ENCODE data around the gene CCL3.

The CCL3 gene

GRCh38 chr17:36063786-36064541, 26.0 kb downstream of the CCL3 start, which contains the start of gene CCL18:
TSS of gene CCL18 (plus strand) at chr17:36064272. CDS start at chr17:36064343, 71 bp downstream.
- Mint-ChIP-seq H3K27ac (no peak within 1 kb of the TSS), H3K36me3 (no peaks in the 10 kb centered on the region), H3K9me3 (no peaks in the 10 kb centered on the region), H3K4me3 (no peak within 1 kb of the TSS), H3K4me1 (no peaks in the 10 kb centered on the region), H3K27me3 (peaks cover 27% of the 10 kb centered on the region)
- CTCF ChIA-PET, result interaction anchor here (1.5 kb wide), 1 partner anchor 9 kb away, joined by 5 read pairs; no protein-coding TSS in a partner anchor
- no peak for DNase-seq

GRCh38 chr17:36060816-36061215, 29.1 kb downstream of the CCL3 start:
- no peak for DNase-seq
- CTCF ChIA-PET, result interaction anchor here (1.1 kb wide), 1 partner anchor 46 kb away, joined by 3 read pairs; no protein-coding TSS in a partner anchor
- no peak overlapping the region for H3K27ac Mint-ChIP-seq
- H3K9me3 Mint-ChIP-seq, result no peaks in the 10 kb centered on the region
- peaks cover 28% of the 10 kb centered on the region for H3K27me3 Mint-ChIP-seq
- H3K36me3 Mint-ChIP-seq, result no peaks in the 10 kb centered on the region
- no peaks in the 10 kb centered on the region for H3K4me1 Mint-ChIP-seq
- H3K4me3 Mint-ChIP-seq, result no peak overlapping the region

- no peaks in the 10 kb centered on the region for H3K36me3 Mint-ChIP-seq
- CTCF ChIA-PET, result interaction anchor here (1.6 kb wide), 1 partner anchor 13 kb away, joined by 5 read pairs; no protein-coding TSS in a partner anchor
These were observed 30.5 kb downstream of the CCL3 start for GRCh38 chr17:36059406-36059805.

GRCh38 chr17:36057911-36058310, 32.0 kb downstream of the CCL3 start:
- no peaks in the 10 kb centered on the region for H3K4me1 Mint-ChIP-seq
- CTCF ChIA-PET, result interaction anchor here (1.6 kb wide), 1 partner anchor 15 kb away, joined by 5 read pairs; no protein-coding TSS in a partner anchor
- no peak overlapping the region for H3K4me3 Mint-ChIP-seq
- no peak for DNase-seq
- no peaks in the 10 kb centered on the region for H3K9me3 Mint-ChIP-seq
- no peaks in the 10 kb centered on the region for H3K36me3 Mint-ChIP-seq
- H3K27ac Mint-ChIP-seq, result no peak overlapping the region
- H3K27me3 Mint-ChIP-seq, result peaks cover 21% of the 10 kb centered on the region

More at GRCh38 chr17:36059406-36059805, 30.5 kb downstream of the CCL3 start:
- no peak for DNase-seq
- H3K9me3 Mint-ChIP-seq, result no peaks in the 10 kb centered on the region
- H3K4me3 Mint-ChIP-seq, result no peak overlapping the region
- H3K27me3 Mint-ChIP-seq, result peaks cover 26% of the 10 kb centered on the region
- no peak overlapping the region for H3K27ac Mint-ChIP-seq
- H3K4me1 Mint-ChIP-seq, result no peaks in the 10 kb centered on the region

DNA sequence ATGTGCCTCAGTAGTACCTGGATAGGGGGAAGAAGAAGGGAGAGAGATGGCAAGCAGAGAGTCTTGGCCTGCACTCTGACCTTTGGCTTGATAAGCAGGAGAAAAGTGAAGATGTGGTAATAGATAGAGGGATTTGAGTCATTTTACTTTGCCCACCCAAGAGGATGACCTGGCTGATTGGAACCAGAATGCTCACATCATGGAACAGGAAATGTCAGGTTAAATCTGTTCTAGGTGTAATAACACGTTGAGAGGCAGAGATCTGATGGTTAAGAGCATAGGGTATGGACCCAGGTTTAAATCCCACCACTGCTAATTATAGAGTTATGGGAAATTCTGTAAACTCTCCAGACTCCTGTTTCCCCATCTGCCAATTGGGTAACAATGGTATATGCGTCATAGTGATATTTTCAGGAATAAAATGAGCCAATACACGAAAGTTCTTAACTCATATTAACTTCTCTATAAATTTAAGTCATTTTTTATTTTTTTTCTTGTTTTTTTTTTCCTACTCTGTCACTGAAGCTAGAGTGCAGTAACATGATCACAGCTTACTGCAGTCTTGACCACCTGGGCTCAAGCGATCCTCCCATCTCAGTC, 33.9 kb downstream of the CCL3 start:
- H3K36me3 Mint-ChIP-seq, result no peaks in the 10 kb centered on the region
- peaks cover 19% of the 10 kb centered on the region for H3K27me3 Mint-ChIP-seq
- H3K4me3 Mint-ChIP-seq, result no peak overlapping the region
- no peaks in the 10 kb centered on the region for H3K4me1 Mint-ChIP-seq
- H3K27ac Mint-ChIP-seq, result no peak overlapping the region
- no peaks in the 10 kb centered on the region for H3K9me3 Mint-ChIP-seq
- no peak for DNase-seq
- CTCF ChIA-PET, result no interaction called here

DNA sequence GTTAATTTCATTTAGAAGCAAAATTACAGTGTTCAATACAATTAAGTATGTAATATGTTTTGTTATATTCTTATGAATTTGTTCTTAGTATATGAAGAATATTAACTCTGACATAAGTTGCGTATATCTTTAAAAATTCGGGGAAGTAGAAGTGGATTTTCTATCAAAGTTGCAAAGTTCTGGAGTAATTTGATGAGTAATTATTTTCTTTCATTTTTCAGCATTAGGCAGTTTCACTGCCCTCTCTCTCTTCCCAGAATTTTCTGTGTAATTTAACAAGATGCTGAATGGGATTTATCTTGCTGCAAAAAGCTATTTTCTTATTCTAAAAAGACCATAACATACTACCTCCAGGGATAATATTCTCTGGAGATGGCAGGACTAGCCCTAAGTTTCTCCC, 34.8 kb downstream of the CCL3 start:
- Mint-ChIP-seq H3K27me3 (peaks cover 21% of the 10 kb centered on the region), H3K4me1 (no peaks in the 10 kb centered on the region), H3K36me3 (no peaks in the 10 kb centered on the region), H3K9me3 (no peaks in the 10 kb centered on the region), H3K27ac (no peak overlapping the region), H3K4me3 (no peak overlapping the region)
- DNase-seq, result no peak
- CTCF ChIA-PET, result no interaction called here

DNA sequence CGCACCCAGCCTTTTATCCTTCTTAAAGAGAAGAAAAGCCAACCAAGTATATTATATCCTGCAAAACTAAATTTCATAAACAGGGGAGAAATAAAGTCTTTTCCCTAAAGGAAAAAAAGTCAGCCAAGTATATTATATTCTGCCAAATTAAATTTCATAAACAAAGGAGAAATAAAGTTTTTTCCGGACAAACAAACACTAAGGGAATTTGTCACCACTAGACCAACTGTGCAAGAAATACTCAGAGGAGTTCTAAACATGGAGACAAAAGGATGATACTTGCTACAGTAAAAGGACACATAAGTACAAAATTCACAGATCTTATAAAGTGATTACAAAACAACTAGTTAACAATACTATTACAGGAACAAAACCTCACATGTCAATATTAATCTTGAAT, 40.3 kb downstream of the CCL3 start:
- Mint-ChIP-seq H3K27me3 (peaks cover 15% of the 10 kb centered on the region), H3K27ac (no peak overlapping the region), H3K4me1 (no peaks in the 10 kb centered on the region), H3K36me3 (no peaks in the 10 kb centered on the region), H3K4me3 (no peak overlapping the region), H3K9me3 (peaks cover 9% of the 10 kb centered on the region)
- no peak for DNase-seq
- CTCF ChIA-PET, result no interaction called here

DNA sequence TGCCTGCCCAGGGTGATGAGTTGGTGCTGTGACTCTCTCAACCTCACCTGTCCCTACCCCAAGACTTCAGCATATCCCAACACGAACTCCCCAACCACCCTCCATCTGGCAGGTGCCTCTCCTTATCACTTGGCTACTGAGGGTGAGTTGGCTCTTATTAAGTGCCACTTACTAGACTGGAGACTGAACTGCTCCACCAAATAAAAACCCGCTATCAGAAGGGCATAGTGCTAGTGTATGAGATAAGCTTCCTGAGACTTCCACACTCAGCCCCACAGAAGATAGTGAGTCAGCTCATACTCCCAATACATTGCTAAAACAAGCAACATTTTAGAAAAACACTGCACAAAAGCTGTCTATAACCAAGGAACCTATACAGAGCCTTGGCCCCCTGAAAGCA, 41.9 kb downstream of the CCL3 start:
- no peak for DNase-seq
- Mint-ChIP-seq H3K36me3 (no peaks in the 10 kb centered on the region), H3K27ac (no peak overlapping the region), H3K27me3 (peaks cover 18% of the 10 kb centered on the region), H3K4me3 (no peak overlapping the region), H3K4me1 (no peaks in the 10 kb centered on the region), H3K9me3 (peaks cover 9% of the 10 kb centered on the region)
- CTCF ChIA-PET, result no interaction called here
